Measurements from ENCODE around the gene NIPBL. TPM values are rescaled to one million over a fixed set of nuclear protein-coding genes. Genes with fewer than 3 reads are reported as not detected.

The NIPBL gene, protein sequence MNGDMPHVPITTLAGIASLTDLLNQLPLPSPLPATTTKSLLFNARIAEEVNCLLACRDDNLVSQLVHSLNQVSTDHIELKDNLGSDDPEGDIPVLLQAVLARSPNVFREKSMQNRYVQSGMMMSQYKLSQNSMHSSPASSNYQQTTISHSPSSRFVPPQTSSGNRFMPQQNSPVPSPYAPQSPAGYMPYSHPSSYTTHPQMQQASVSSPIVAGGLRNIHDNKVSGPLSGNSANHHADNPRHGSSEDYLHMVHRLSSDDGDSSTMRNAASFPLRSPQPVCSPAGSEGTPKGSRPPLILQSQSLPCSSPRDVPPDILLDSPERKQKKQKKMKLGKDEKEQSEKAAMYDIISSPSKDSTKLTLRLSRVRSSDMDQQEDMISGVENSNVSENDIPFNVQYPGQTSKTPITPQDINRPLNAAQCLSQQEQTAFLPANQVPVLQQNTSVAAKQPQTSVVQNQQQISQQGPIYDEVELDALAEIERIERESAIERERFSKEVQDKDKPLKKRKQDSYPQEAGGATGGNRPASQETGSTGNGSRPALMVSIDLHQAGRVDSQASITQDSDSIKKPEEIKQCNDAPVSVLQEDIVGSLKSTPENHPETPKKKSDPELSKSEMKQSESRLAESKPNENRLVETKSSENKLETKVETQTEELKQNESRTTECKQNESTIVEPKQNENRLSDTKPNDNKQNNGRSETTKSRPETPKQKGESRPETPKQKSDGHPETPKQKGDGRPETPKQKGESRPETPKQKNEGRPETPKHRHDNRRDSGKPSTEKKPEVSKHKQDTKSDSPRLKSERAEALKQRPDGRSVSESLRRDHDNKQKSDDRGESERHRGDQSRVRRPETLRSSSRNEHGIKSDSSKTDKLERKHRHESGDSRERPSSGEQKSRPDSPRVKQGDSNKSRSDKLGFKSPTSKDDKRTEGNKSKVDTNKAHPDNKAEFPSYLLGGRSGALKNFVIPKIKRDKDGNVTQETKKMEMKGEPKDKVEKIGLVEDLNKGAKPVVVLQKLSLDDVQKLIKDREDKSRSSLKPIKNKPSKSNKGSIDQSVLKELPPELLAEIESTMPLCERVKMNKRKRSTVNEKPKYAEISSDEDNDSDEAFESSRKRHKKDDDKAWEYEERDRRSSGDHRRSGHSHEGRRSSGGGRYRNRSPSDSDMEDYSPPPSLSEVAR (N-terminal part only)
- 51.4 TPM for total RNA-seq

DNA sequence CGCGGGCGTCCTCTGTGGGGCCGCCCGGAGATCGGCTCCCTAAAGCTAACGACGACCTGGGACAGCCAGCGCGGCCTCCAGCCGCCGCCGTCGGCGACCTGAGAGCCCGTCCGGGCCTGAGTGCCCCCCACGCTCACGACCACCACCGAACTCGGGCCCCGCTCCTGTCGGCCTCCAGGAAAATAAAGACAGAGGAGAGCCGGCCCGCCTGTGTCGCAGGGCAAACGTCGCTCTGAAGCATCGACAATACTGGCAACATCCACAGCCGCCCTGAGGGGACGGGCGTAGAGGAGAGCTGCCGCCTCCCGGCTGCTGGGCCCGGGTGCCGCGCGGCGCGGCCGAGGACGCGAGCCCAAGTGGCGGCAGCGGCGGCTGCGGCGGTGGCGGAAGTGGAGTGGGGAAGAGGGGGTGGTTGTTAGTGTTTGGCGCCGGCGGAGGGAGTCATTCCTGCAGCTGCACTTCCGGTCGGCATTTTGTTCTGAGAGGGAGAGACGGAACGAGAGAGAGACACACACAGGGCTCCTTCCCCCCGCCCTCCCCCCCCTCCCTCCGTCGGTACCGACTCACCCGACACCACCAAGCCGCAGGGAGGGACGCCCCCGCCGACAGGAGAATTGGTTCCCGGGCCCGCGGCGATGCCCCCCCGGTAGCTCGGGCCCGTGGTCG lies at the start of gene NIPBL:
NIPBL (plus strand) TSS at position 471 of the 666 bp plus-strand sequence. CDS start 76,928 bp downstream, outside the sequence.

Measured in diencephalon (tissue), 1 donor.